Measurements from ENCODE around the gene HOXD11. TPM values are rescaled to one million over a fixed set of nuclear protein-coding genes. Genes with fewer than 3 reads are reported as not detected.
A peak's percentile ranks its signal among the peaks of the same experiment; 100 is the strongest.

HOXD11 gene
- total RNA-seq, 8 experiments from 2014 or later, result 0.42 to 38.1 (median 0.52) TPM; not detected in 5

- peak overlapping the region; percentile 62 to 99 (median 97) for H3K4me3 ChIP-seq
- in situ Hi-C loops (cut with MboI; ENCODE audit: low pct_unique_long_range_greater_than_20kb in 2 of 9, low sequenced_read_pairs in 9 of 9, unreplicated experiment in 9 of 9), result loop anchor here (10.0 to 25.0 kb wide), 9 partner anchors 324 to 1624 kb away; no protein-coding TSS in a partner anchor
- 2 to 82% (median 19%) methylated on average over 1 to 13 of the region's 14 CpGs; no CpG with 5 or more reads in 1 of the 10 experiments for WGBS, 10 experiments
- H3K4me1 ChIP-seq (replicated peaks in 1 of 2), result peaks cover 49 to 65% of the 10 kb centered on the region in 2 donors
- peak overlapping the region; percentile 98 to 100 for H3K27ac ChIP-seq
- ATAC-seq (replicated peaks in 6 of 8), result no peak
These were observed 31.4 kb downstream of the HOXD11 start for GRCh38 chr2:176138526-176138922.

GRCh38 chr2:176138923-176139660 lies 32.0 kb downstream of the HOXD11 start:
- H3K4me1 ChIP-seq (replicated peaks in 1 of 2), result peaks cover 49 to 62% of the 10 kb centered on the region in 2 donors
- peak overlapping the region; percentile 62 to 99 (median 97) for H3K4me3 ChIP-seq
- H3K27ac ChIP-seq, result peak overlapping the region; percentile 98 to 100
- WGBS, 10 experiments, result 0 to 98% (median 15%) methylated on average over 7 to 28 of the region's 28 CpGs; no CpG with 5 or more reads in 1 of the 10 experiments
- in situ Hi-C loops (cut with MboI; ENCODE audit: low pct_unique_long_range_greater_than_20kb in 2 of 9, low sequenced_read_pairs in 9 of 9, unreplicated experiment in 9 of 9), result loop anchor here (10.0 to 25.0 kb wide), 9 partner anchors 323 to 1623 kb away; no protein-coding TSS in a partner anchor
- ATAC-seq (replicated peaks in 6 of 8), result peak in 2 of 8 experiments; percentile 2 to 3

- H3K4me1 ChIP-seq (replicated peaks in 1 of 2), result peaks cover 49 to 59% of the 10 kb centered on the region in 2 donors
- ATAC-seq (replicated peaks in 6 of 8), result peak in 7 of 8 experiments; percentile 1 to 35 (median 18)
- in situ Hi-C loops (cut with MboI; ENCODE audit: low pct_unique_long_range_greater_than_20kb in 2 of 9, low sequenced_read_pairs in 9 of 9, unreplicated experiment in 9 of 9), result loop anchor here (5.0 to 25.0 kb wide), 12 partner anchors 312 to 1622 kb away; no protein-coding TSS in a partner anchor
- WGBS, 10 experiments, result 0 to 57% (median 14%) methylated on average over 1 to 22 of the region's 41 CpGs; no CpG with 5 or more reads in 1 of the 10 experiments
- peak overlapping the region; percentile 62 to 99 (median 97) for H3K4me3 ChIP-seq
- peak overlapping the region; percentile 98 to 100 for H3K27ac ChIP-seq
These were observed 32.8 kb downstream of the HOXD11 start for GRCh38 chr2:176139661-176140512.

GRCh38 chr2:176140513-176141317 lies 33.6 kb downstream of the HOXD11 start:
- WGBS, 10 experiments, result 14 to 100% (median 41%) methylated on average over 1 to 11 of the region's 48 CpGs; no CpG with 5 or more reads in 2 of the 10 experiments
- in situ Hi-C loops (cut with MboI; ENCODE audit: low pct_unique_long_range_greater_than_20kb in 2 of 9, low sequenced_read_pairs in 9 of 9, unreplicated experiment in 9 of 9), result loop anchor here (5.0 to 25.0 kb wide), 11 partner anchors 312 to 1622 kb away; no protein-coding TSS in a partner anchor
- Histone ChIP-seq H3K4me3 (peak overlapping the region; percentile 62 to 99 (median 97)), H3K4me1 (replicated peaks in 1 of 2) (peaks cover 49 to 59% of the 10 kb centered on the region in 2 donors), H3K27ac (peak overlapping the region; percentile 70 to 100)
- peak; percentile 54 to 83 (median 80) for ATAC-seq (replicated peaks in 6 of 8)

DNA sequence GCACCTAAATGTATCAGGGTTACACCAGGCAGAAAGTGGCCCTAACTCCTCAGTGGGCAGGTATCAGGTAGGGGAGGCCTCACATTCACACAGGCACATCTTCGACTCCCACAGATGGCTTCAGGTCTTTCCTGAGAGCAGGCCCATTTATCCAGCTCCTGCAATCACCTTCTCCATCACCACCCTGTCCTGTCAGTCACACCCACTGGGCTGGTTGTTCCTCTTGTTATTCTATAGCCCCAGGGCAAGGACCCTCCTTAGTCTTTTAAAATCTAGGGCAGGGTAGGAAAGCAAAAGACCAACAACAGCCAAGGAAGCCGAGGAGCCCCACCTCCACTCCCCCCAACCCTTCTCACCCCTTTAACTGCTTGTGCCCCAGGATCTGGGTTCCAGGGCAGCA lies 35.2 kb downstream of the HOXD11 start:
- Histone ChIP-seq H3K27ac (no peak overlapping the region), H3K4me3 (peak overlapping the region in 1 of 5 donors; percentile 97), H3K4me1 (replicated peaks in 1 of 2) (peaks cover 62 to 73% of the 10 kb centered on the region in 2 donors)
- ATAC-seq (replicated peaks in 6 of 8), result no peak
- in situ Hi-C loops (cut with MboI; ENCODE audit: low pct_unique_long_range_greater_than_20kb in 2 of 9, low sequenced_read_pairs in 9 of 9, unreplicated experiment in 9 of 9), result loop anchor here (5.0 to 25.0 kb wide), 11 partner anchors 310 to 1620 kb away; no protein-coding TSS in a partner anchor
- WGBS, 10 experiments, result 50 to 100% (median 92%) methylated on average over 1 to 2 of the region's 2 CpGs; no CpG with 5 or more reads in 6 of the 10 experiments

GRCh38 chr2:176145085-176145969 lies 38.2 kb downstream of the HOXD11 start:
- Histone ChIP-seq H3K4me3 (peak overlapping the region in 2 of 5 donors; percentile 28 to 40), H3K4me1 (replicated peaks in 1 of 2) (peaks cover 84 to 93% of the 10 kb centered on the region in 2 donors), H3K27ac (peak overlapping the region in 1 of 2 donors; percentile 11)
- no peak for ATAC-seq (replicated peaks in 6 of 8)
- in situ Hi-C loops (cut with MboI; ENCODE audit: low pct_unique_long_range_greater_than_20kb in 2 of 9, low sequenced_read_pairs in 9 of 9, unreplicated experiment in 9 of 9), result loop anchor here (10.0 to 25.0 kb wide), 10 partner anchors 309 to 1617 kb away; no protein-coding TSS in a partner anchor
- 0 to 92% (median 46%) methylated on average over 1 to 3 of the region's 4 CpGs; no CpG with 5 or more reads in 3 of the 10 experiments for WGBS, 10 experiments

GRCh38 chr2:176146101-176146500 lies 39.0 kb downstream of the HOXD11 start:
- Histone ChIP-seq H3K27ac (peak overlapping the region; percentile 30 to 77), H3K4me3 (peak overlapping the region; percentile 11 to 40 (median 28)), H3K4me1 (replicated peaks in 1 of 2) (peaks cover 87 to 97% of the 10 kb centered on the region in 2 donors)
- whole genome bisulfite sequencing, 10 experiments, result 0 to 94% (median 16%) methylated on average over 2 to 6 of the region's 6 CpGs; no CpG with 5 or more reads in 2 of the 10 experiments
- peak in 2 of 8 experiments; percentile 8 to 15 for ATAC-seq (replicated peaks in 6 of 8)
- in situ Hi-C loops (cut with MboI; ENCODE audit: low pct_unique_long_range_greater_than_20kb in 2 of 9, low sequenced_read_pairs in 9 of 9, unreplicated experiment in 9 of 9), result loop anchor here (10.0 to 25.0 kb wide), 10 partner anchors 309 to 1616 kb away; no protein-coding TSS in a partner anchor

GRCh38 chr2:176146645-176147044 lies 39.6 kb downstream of the HOXD11 start:
- no peak for ATAC-seq (replicated peaks in 6 of 8)
- H3K4me3 ChIP-seq, result peak overlapping the region; percentile 26 to 41 (median 39)
- H3K27ac ChIP-seq, result peak overlapping the region; percentile 30 to 77
- peaks cover 83 to 97% of the 10 kb centered on the region in 2 donors for H3K4me1 ChIP-seq (replicated peaks in 1 of 2)
- in situ Hi-C loops (cut with MboI; ENCODE audit: low pct_unique_long_range_greater_than_20kb in 2 of 9, low sequenced_read_pairs in 9 of 9, unreplicated experiment in 9 of 9), result loop anchor here (10.0 to 25.0 kb wide), 10 partner anchors 308 to 1616 kb away; no protein-coding TSS in a partner anchor

DNA sequence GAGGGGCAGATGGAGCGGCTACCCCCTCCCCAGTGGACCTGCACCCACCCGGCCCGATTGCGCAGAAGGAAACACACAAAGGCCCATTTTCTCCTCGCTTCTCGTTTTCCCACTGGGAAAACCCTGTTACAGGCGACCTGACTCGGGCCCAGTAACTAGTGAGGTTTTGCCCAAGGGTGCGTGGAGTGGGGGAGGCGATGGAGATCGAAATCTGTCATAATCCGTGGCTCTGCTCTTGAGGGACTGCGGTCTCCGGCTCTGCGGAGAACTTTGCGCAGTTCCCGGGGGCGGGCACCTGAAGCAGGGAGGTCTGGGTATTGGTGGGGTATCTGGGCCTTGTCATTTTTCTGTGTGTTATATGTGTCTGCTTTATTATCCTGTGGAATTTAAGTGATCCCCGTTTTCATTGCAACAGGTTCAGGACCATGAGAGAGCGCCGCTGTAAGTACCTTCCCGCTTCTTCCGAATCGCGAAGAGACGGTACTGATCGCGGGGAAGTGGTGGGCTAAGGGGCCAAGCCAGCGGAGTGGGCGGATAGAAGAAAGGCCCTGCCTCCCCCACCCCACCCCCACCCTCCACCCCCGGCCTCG lies 40.2 kb downstream of the HOXD11 start:
- ATAC-seq (replicated peaks in 6 of 8), result peak in 2 of 8 experiments; percentile 5 to 6
- peak overlapping the region; percentile 30 to 77 for H3K27ac ChIP-seq
- in situ Hi-C loops (cut with MboI; ENCODE audit: low pct_unique_long_range_greater_than_20kb in 2 of 9, low sequenced_read_pairs in 9 of 9, unreplicated experiment in 9 of 9), result loop anchor here (10.0 to 25.0 kb wide), 10 partner anchors 307 to 1615 kb away; no protein-coding TSS in a partner anchor

GRCh38 chr2:176147800-176148496 lies 40.9 kb downstream of the HOXD11 start:
- peak overlapping the region; percentile 26 to 41 (median 39) for H3K4me3 ChIP-seq
- ATAC-seq (replicated peaks in 6 of 8), result peak in 5 of 8 experiments; percentile 19 to 46 (median 43)
- WGBS, 10 experiments, result 0 to 100% (median 90%) methylated on average over 2 to 4 of the region's 31 CpGs; no CpG with 5 or more reads in 5 of the 10 experiments
- peaks cover 70 to 93% of the 10 kb centered on the region in 2 donors for H3K4me1 ChIP-seq (replicated peaks in 1 of 2)
- in situ Hi-C loops (cut with MboI; ENCODE audit: low pct_unique_long_range_greater_than_20kb in 2 of 9, low sequenced_read_pairs in 9 of 9, unreplicated experiment in 9 of 9), result loop anchor here (10.0 to 25.0 kb wide), 10 partner anchors 307 to 1614 kb away; no protein-coding TSS in a partner anchor
- peak overlapping the region; percentile 30 to 77 for H3K27ac ChIP-seq

More for the DNA sequence above, 40.2 kb downstream of the HOXD11 start:
- H3K4me1 ChIP-seq (replicated peaks in 1 of 2), result peaks cover 76 to 93% of the 10 kb centered on the region in 2 donors
- WGBS, 10 experiments, result 0 to 100% (median 89%) methylated on average over 1 to 12 of the region's 32 CpGs; no CpG with 5 or more reads in 5 of the 10 experiments
- peak overlapping the region; percentile 26 to 41 (median 39) for H3K4me3 ChIP-seq

Data from motor neuron (in vitro differentiated cells).